ENCODE measurements around the gene UACA.

DNA sequence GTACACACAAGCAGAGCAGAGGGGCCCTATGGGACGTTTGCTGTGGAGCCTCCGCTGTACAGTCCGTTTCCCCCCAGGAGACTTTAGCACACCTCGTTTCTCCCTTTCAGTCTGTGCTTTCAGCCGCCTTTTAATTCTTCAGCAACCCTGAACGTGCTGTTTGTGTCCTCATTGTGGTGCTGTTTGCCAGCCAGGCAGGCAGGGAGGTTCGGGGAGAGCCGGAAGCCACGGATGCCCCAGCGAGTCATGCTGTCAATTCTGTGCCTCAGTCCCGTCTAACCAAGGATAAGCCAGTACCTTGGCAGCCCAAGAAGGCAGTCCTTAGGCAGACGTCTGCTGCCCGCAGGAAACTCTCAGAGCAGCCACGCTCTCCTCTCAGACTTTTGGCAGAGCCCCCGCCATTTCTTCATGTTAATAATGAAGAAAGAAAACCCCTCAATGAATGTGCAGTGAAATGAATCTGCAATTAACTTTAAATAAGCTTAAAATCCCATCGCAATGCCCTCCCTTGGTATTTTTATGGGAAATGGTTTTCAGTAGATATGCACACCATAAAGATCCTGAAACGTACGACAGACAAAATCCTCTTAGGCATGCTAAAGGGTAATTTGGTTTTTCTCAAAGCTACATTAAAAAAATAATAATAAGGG lies 158.6 kb downstream of the UACA start:
- TF ChIP-seq CTCF (IDR thresholded peaks at IDR 0.05) (no peak), POLR2A (IDR thresholded peaks at IDR 0.05) (no peak)

Data from thyroid gland (tissue), 4 donors.